ENCODE measurements around the gene DLG3. TPM values are rescaled to one million over a fixed set of nuclear protein-coding genes. Genes with fewer than 3 reads are reported as not detected.

The DLG3 gene
- total RNA-seq, 2 experiments from 2014 or later: 11.0 to 12.9 TPM

- Mint-ChIP-seq H3K27ac (no peak overlapping the region), H3K4me3 (no peak overlapping the region), H3K9me3 (no peaks in the 10 kb centered on the region), H3K36me3 (ENCODE audit: low read depth) (no peaks in the 10 kb centered on the region), H3K27me3 (ENCODE audit: low read depth) (no peaks in the 10 kb centered on the region), H3K4me1 (ENCODE audit: low read depth) (no peaks in the 10 kb centered on the region)
- no peak for DNase-seq
- CTCF ChIA-PET: no interaction called here
- intact Hi-C loops (cut with micrococcal nuclease): no loop called here
These were observed 19.4 kb downstream of the DLG3 start for GRCh38 chrX:70464051-70464450.

- Mint-ChIP-seq H3K27me3 (ENCODE audit: low read depth) (no peaks in the 10 kb centered on the region), H3K9me3 (no peaks in the 10 kb centered on the region)
These were observed 22.3 kb downstream of the DLG3 start for GRCh38 chrX:70466968-70467367.

GRCh38 chrX:70468709-70469108 lies 24.1 kb downstream of the DLG3 start:
- intact Hi-C loops (cut with micrococcal nuclease): no loop called here
- Mint-ChIP-seq H3K4me3 (no peak overlapping the region), H3K36me3 (ENCODE audit: low read depth) (no peaks in the 10 kb centered on the region), H3K9me3 (no peaks in the 10 kb centered on the region), H3K27ac (no peak overlapping the region), H3K27me3 (ENCODE audit: low read depth) (no peaks in the 10 kb centered on the region), H3K4me1 (ENCODE audit: low read depth) (peaks cover 11% of the 10 kb centered on the region)
- no peak for DNase-seq
- CTCF ChIA-PET: no interaction called here

More at GRCh38 chrX:70466968-70467367, 22.3 kb downstream of the DLG3 start:
- H3K4me3 Mint-ChIP-seq: no peak overlapping the region
- peaks cover 11% of the 10 kb centered on the region for H3K4me1 Mint-ChIP-seq (ENCODE audit: low read depth)
- intact Hi-C loops (cut with micrococcal nuclease): no loop called here
- CTCF ChIA-PET: no interaction called here
- no peak overlapping the region for H3K27ac Mint-ChIP-seq
- no peak for DNase-seq
- no peaks in the 10 kb centered on the region for H3K36me3 Mint-ChIP-seq (ENCODE audit: low read depth)

- Mint-ChIP-seq H3K4me1 (ENCODE audit: low read depth) (peaks cover 11% of the 10 kb centered on the region), H3K9me3 (no peaks in the 10 kb centered on the region), H3K27me3 (ENCODE audit: low read depth) (no peaks in the 10 kb centered on the region), H3K27ac (no peak overlapping the region), H3K36me3 (ENCODE audit: low read depth) (no peaks in the 10 kb centered on the region), H3K4me3 (no peak overlapping the region)
- CTCF ChIA-PET: interaction anchor here (0.6 to 0.8 kb wide), 2 partner anchors 41 to 77 kb away, joined by 3 read pairs; no protein-coding TSS in a partner anchor
- DNase-seq: no peak
- intact Hi-C loops (cut with micrococcal nuclease): loop anchor here (5.0 kb wide), 1 partner anchor 36 kb away; no protein-coding TSS in a partner anchor
These were observed 26.2 kb downstream of the DLG3 start for GRCh38 chrX:70470850-70471289.

- intact Hi-C loops (cut with micrococcal nuclease): no loop called here
- no peak overlapping the region for H3K27ac Mint-ChIP-seq
- H3K4me1 Mint-ChIP-seq (ENCODE audit: low read depth): peaks cover 6% of the 10 kb centered on the region
- DNase-seq: no peak
- CTCF ChIA-PET: interaction anchor here (1.0 kb wide), 1 partner anchor 24 kb away, joined by 3 read pairs; no protein-coding TSS in a partner anchor
- H3K36me3 Mint-ChIP-seq (ENCODE audit: low read depth): peaks cover 1% of the 10 kb centered on the region
- no peak overlapping the region for H3K4me3 Mint-ChIP-seq
- H3K9me3 Mint-ChIP-seq: no peaks in the 10 kb centered on the region
- H3K27me3 Mint-ChIP-seq (ENCODE audit: low read depth): no peaks in the 10 kb centered on the region
These were observed 31.7 kb downstream of the DLG3 start for GRCh38 chrX:70476166-70476933.

GRCh38 chrX:70476934-70477733 lies 32.5 kb downstream of the DLG3 start:
- intact Hi-C loops (cut with micrococcal nuclease): no loop called here
- H3K4me1 Mint-ChIP-seq (ENCODE audit: low read depth): no peaks in the 10 kb centered on the region
- no peak overlapping the region for H3K27ac Mint-ChIP-seq
- H3K36me3 Mint-ChIP-seq (ENCODE audit: low read depth): peaks cover 1% of the 10 kb centered on the region
- DNase-seq: no peak
- H3K27me3 Mint-ChIP-seq (ENCODE audit: low read depth): no peaks in the 10 kb centered on the region
- no peaks in the 10 kb centered on the region for H3K9me3 Mint-ChIP-seq
- CTCF ChIA-PET: interaction anchor here (1.0 kb wide), 1 partner anchor 25 kb away, joined by 3 read pairs; no protein-coding TSS in a partner anchor
- no peak overlapping the region for H3K4me3 Mint-ChIP-seq

GRCh38 chrX:70477734-70478075 lies 33.1 kb downstream of the DLG3 start:
- no peak overlapping the region for H3K4me3 Mint-ChIP-seq
- H3K4me1 Mint-ChIP-seq (ENCODE audit: low read depth): no peaks in the 10 kb centered on the region
- intact Hi-C loops (cut with micrococcal nuclease): no loop called here
- CTCF ChIA-PET: no interaction called here
- peaks cover 1% of the 10 kb centered on the region for H3K36me3 Mint-ChIP-seq (ENCODE audit: low read depth)
- no peaks in the 10 kb centered on the region for H3K27me3 Mint-ChIP-seq (ENCODE audit: low read depth)
- DNase-seq: no peak
- H3K9me3 Mint-ChIP-seq: no peaks in the 10 kb centered on the region
- no peak overlapping the region for H3K27ac Mint-ChIP-seq

- H3K4me3 Mint-ChIP-seq: no peak overlapping the region
- no peaks in the 10 kb centered on the region for H3K4me1 Mint-ChIP-seq (ENCODE audit: low read depth)
- no peaks in the 10 kb centered on the region for H3K9me3 Mint-ChIP-seq
- CTCF ChIA-PET: no interaction called here
- intact Hi-C loops (cut with micrococcal nuclease): no loop called here
- no peaks in the 10 kb centered on the region for H3K27me3 Mint-ChIP-seq (ENCODE audit: low read depth)
- peaks cover 1% of the 10 kb centered on the region for H3K36me3 Mint-ChIP-seq (ENCODE audit: low read depth)
- no peak for DNase-seq
- no peak overlapping the region for H3K27ac Mint-ChIP-seq
These were observed 34.1 kb downstream of the DLG3 start for GRCh38 chrX:70478526-70479245.

GRCh38 chrX:70479247-70479921 lies 34.7 kb downstream of the DLG3 start:
- Mint-ChIP-seq H3K4me1 (ENCODE audit: low read depth) (no peaks in the 10 kb centered on the region), H3K36me3 (ENCODE audit: low read depth) (peaks cover 1% of the 10 kb centered on the region), H3K4me3 (no peak overlapping the region), H3K27ac (no peak overlapping the region), H3K27me3 (ENCODE audit: low read depth) (no peaks in the 10 kb centered on the region), H3K9me3 (no peaks in the 10 kb centered on the region)
- no peak for DNase-seq
- intact Hi-C loops (cut with micrococcal nuclease): no loop called here
- CTCF ChIA-PET: interaction anchor here (0.6 kb wide), 1 partner anchor 1006 kb away, joined by 4 read pairs; no protein-coding TSS in a partner anchor

GRCh38 chrX:70479922-70480659 lies 35.5 kb downstream of the DLG3 start:
- DNase-seq: no peak
- Mint-ChIP-seq H3K9me3 (no peaks in the 10 kb centered on the region), H3K27ac (no peak overlapping the region), H3K4me1 (ENCODE audit: low read depth) (no peaks in the 10 kb centered on the region), H3K36me3 (ENCODE audit: low read depth) (peaks cover 1% of the 10 kb centered on the region), H3K27me3 (ENCODE audit: low read depth) (no peaks in the 10 kb centered on the region), H3K4me3 (no peak overlapping the region)
- intact Hi-C loops (cut with micrococcal nuclease): no loop called here
- CTCF ChIA-PET: interaction anchor here (0.6 kb wide), 1 partner anchor 1006 kb away, joined by 4 read pairs; no protein-coding TSS in a partner anchor

GRCh38 chrX:70480660-70481018 lies 36.0 kb downstream of the DLG3 start:
- DNase-seq: no peak
- peaks cover 1% of the 10 kb centered on the region for H3K36me3 Mint-ChIP-seq (ENCODE audit: low read depth)
- intact Hi-C loops (cut with micrococcal nuclease): no loop called here
- no peak overlapping the region for H3K4me3 Mint-ChIP-seq
- H3K4me1 Mint-ChIP-seq (ENCODE audit: low read depth): no peaks in the 10 kb centered on the region
- CTCF ChIA-PET: no interaction called here
- H3K27me3 Mint-ChIP-seq (ENCODE audit: low read depth): no peaks in the 10 kb centered on the region
- no peak overlapping the region for H3K27ac Mint-ChIP-seq
- H3K9me3 Mint-ChIP-seq: no peaks in the 10 kb centered on the region
